Hematopoietic multipotent progenitor cell treated with erythropoietin and hydrocortisone succinate and interleukin-3 and kit ligand, for 8 days (in vitro differentiated cells): ENCODE results near the gene SALL2.

ENCODE experiments used
- DNase-seq: peaks from one replicate; pipeline ENCODE4 v3.0.0-alpha.2; 2015

Gene SALL2

DNA sequence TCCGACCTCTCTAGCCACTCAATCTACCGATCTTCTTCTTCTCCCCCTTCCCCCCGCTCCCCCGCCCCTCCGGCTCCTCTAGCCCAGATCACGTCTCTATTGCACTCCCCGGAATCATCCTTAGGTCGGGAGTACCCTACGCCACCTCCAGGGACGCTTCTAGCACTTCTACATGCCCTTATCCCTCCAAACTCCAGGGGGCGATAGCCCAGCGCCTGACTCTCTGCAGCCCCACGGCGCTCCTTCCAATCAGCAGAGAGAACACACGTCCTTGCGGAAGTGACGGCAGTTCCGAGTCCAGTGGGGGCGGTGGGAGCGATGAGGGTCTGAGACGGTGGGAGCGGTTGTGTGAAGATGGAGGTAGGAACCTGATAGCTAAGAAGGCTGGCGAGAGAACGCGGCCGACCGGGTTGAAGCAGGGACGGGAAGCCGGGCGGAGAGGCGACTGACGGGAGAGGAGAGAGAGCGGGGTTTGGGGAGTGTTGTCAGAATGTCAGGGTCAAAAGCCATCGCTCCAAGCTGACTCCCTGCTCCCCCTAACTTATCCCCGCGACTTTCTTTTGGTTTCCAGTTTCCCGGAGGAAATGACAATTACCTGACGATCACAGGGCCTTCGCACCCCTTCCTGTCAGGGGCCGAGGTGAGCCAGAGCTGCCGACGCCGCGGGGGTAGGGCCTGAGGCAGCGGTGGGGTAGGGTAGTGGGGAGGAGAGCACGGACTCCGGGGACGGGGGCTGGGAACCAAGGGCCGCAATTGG lies 49.0 kb downstream of the SALL2 start, which contains the start of the genes RAB2B and TOX4:
TSS of gene RAB2B (minus strand) at position 35 of the 757 bp plus-strand sequence. CDS start 87 bp downstream, outside the sequence.
TSS of gene TOX4 (plus strand) at position 271 of the 757 bp plus-strand sequence. CDS start at position 355, 84 bp downstream.
- peak; percentile 99 for DNase-seq

DNA sequence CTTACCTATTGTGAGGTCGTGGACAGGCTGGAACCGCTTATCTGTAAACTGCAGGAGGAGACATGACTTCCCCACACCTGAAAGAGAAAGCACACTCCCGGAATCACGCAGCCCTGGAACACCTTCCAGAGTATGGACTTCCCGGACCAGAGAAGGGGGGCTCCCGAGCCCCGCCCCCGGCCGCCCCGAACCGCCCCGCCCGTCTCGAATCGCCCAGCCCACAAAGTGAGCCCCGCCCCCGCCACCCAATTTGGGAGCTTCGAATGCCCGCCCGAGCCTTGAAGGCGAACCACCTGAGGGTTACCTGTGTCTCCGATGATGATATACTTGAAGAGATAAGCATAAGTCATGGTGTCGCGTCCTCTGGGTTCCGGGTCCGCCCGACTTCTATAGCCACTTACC lies 49.6 kb downstream of the SALL2 start:
- DNase-seq, result no peak

DNA sequence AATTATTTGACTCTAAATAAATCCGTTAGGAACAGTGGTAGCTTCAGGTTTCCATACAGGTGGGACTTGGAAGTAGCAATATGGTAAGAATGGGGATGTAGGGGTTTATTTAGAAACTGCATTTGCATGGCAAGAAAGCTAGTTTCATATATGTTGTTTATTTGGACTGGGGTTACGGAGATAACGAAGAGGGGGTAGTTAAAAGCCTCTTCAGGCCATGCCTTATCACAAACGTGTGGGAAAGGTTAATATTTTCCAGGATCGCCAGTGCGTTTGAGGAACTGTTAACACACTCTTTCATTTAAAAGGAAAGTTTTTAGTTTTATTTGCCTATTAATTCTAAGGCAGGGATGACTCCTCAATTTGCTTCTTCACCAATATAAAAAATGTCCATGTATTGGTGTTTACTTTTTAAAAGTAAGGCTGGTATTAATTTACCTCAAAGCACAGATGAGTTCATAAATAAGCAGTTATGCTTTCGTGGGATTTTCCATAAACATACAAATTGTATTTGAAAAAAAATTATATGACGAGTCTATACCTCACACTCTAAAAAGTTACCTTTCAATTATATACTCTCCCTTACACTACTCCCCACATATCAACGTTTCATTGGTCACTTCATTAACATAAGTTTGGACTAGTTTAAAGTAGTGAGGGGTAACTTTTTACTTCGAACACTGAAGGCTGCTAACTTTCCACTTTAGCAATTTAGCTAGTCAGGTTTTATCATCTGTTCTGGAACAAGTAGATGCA lies 50.2 kb downstream of the SALL2 start:
- DNase-seq, result no peak
